Raji (cell line): ENCODE results near the gene IQCB1.

ENCODE experiments used
- POLR2A ChIP-seq: IDR thresholded peaks from 2 replicates; pipeline ENCODE4 v1.6.1; 2011; ENCODE audit warnings: low read depth, low read length, control low read depth; ENCODE audit not compliant: insufficient read depth

IQCB1 gene

DNA sequence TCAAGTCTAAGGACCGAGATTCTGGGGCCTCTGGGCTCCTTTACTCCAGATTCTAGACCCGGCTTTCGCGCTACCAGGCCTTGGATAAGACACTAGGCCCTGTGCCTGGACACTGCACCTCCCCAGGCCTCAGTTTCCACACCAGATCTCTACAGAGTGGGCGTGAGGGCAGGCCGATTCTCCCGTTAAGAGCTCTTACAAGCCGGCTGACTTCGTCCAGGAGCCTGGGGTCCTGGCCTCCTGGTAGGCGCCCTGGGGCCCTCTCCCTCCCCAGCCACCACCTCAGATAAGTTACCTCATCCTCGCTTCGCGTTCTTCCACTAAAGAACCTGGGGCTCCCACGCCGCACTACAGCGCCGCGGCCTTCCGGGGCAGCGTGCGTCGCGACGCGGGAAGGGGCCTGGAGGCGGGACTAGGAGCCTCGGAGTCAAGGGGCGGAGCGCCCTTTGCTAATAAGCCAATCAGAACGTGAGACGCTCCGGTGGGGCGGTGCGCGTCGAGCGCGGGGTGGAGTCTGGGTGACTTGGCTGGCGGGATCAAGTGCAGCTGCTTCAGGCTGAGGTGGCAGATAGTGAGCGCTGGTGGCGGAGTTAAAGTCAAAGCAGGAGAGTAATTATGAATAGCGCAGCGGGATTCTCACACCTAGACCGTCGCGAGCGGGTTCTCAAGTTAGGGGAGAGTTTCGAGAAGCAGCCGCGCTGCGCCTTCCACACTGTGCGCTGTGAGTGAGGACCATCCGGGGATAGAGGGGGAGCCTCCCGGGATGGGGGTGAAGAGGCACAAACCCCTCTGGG, at the start of gene IQCB1, which contains the start of gene EAF2:
TSS of gene IQCB1 (minus strand) at position 390 of the 794 bp plus-strand sequence. CDS start 6,100 bp downstream, outside the sequence.
TSS of gene EAF2 (plus strand) at position 539 of the 794 bp plus-strand sequence. CDS start at position 616, 77 bp downstream.
- peak; percentile 99 for TF ChIP-seq POLR2A

DNA sequence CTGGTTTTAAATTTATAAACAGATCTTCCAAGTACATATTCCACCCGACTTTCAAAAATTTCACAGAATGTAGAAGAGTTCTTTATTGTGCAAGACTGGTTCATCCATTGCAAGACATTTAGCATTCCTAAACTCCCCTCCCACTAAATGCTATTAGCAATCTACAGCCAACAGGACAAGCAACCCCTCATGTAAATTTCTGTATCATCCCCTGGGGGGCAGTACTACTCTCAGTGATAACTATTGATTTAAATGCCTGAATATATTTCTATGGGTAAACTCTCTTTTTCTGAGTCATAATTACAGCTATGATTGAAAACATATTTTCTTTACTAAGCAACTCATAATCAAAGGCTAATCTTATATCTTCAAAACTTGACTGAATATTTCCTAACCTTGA, 48.6 kb upstream of the IQCB1 start:
- no peak for TF ChIP-seq POLR2A

GRCh38 chr3:121878411-121878810, 43.6 kb upstream of the IQCB1 start:
- no peak for TF ChIP-seq POLR2A

DNA sequence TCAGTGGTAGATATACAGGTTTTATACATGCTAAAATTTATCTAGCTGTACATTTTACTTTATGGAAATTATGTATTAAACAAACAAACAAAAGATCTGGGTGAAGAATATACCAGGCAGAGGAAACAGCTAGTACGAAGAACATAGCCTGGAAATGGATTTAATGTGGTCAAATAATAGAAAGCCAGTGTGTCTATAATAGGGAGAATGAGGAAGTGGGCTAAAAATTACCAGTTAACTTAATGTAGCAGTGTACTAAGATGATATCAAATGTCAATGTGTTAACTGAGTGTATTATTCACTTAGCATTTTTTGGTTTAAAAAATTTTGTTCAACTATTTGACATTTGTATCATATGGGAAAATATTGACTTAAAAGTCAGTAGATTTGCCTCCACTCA, 36.6 kb upstream of the IQCB1 start:
- no peak for TF ChIP-seq POLR2A

DNA sequence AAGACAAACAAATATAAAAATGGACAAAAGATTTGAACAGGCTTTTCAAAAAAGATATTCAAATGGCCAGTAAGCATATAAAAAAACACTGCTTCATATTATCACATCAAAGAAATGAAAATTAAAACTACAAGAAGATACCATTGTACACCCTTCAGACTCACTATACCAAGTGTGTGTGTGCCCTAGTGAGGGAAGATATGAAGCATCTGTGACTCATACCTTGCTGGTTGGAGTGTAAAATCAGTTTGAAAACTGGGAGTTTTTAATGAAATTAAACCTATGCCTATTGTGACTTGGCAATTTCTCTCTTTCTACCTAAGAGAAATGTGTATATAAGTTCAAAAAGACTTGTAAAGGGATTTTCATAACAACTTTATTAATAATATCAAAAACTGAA, 35.9 kb upstream of the IQCB1 start:
- no peak for TF ChIP-seq POLR2A

DNA sequence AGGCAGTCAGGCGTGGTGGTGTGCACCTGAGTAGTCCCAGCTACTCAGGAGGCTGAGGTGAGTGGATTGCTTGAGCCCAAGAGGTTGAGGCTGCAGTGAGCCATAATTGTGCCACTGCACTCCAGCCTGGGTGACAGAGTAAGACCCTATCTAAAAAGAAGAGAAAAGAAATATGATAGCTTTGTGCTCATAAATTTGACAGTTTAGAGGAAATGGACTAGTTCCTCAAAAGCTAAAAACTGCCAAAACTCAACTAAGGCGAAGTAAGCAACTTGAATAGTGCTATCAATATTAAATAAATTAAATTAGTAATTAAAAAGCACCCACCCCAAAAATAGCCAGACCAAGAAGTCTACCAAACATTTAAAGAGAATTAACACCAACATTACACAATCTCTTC, 34.9 kb upstream of the IQCB1 start:
- TF ChIP-seq POLR2A, result no peak

- TF ChIP-seq POLR2A, result no peak
These were observed 28.9 kb upstream of the IQCB1 start for GRCh38 chr3:121863801-121864200.

GRCh38 chr3:121855555-121855954, 20.7 kb upstream of the IQCB1 start:
- TF ChIP-seq POLR2A, result no peak

GRCh38 chr3:121852256-121852655, 17.4 kb upstream of the IQCB1 start:
- TF ChIP-seq POLR2A, result no peak

- no peak for TF ChIP-seq POLR2A
These were observed 10.0 kb upstream of the IQCB1 start for GRCh38 chr3:121844892-121845291.

DNA sequence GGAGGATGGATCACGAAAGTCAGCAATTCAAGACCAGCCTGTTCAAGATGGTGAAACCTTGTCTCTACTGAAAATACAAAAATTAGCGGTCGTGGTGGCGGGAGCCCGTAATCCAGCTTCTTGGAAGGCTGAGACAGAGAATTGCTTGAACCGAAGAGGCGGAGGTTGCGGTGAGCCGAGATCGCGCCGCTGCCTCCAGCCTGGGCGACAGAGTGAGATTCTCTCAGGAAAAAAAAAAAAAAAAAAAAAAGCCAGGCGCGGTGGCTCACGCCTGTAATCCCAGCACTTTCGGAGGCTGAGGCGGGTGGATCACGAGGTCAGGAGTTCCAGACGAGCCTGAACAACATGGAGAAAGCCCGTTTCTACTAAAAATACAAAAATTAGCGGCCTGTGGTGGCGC, 5.1 kb upstream of the IQCB1 start:
- no peak for TF ChIP-seq POLR2A

GRCh38 chr3:121836481-121836880, 1.6 kb upstream of the IQCB1 start:
- no peak for TF ChIP-seq POLR2A

DNA sequence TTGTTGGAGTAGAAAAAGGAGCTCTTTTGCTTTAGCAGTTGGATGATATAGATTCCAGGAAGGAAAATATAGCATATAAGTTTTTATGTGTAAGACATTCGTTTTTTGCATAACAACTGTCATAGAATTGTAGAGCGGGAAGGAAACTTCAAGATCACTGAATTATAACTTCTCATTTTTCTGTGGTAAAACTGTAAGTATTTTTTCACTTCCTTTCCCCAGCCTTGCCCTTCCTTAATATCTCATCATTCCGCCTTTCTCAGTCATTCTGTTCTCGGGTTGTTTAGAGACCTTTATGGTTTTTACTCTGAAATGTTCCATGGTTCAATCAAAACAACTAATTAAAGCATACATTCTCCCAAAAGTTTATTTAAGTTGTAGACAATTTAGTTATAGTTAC, 1.2 kb upstream of the IQCB1 start:
- no peak for TF ChIP-seq POLR2A

DNA sequence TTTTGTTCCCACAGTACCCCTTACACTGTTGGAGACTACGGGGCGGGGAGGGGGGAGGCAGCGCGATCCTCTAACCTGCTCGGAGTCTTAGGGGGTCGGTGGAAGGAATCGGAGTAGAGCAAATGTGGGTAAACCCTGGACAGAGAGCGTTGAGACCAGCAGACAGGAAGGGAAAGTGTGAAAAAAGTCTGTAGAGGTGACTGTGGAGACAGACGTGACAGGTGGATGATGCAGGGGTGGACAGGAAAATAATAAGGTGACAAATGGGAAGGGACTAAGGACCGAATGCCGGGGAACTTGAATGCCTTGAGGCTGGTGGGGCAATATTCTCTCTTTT, 573 bp upstream of the IQCB1 start:
- no peak for TF ChIP-seq POLR2A

- no peak for TF ChIP-seq POLR2A
These were observed 646 bp downstream of the IQCB1 start for GRCh38 chr3:121834157-121834670.

DNA sequence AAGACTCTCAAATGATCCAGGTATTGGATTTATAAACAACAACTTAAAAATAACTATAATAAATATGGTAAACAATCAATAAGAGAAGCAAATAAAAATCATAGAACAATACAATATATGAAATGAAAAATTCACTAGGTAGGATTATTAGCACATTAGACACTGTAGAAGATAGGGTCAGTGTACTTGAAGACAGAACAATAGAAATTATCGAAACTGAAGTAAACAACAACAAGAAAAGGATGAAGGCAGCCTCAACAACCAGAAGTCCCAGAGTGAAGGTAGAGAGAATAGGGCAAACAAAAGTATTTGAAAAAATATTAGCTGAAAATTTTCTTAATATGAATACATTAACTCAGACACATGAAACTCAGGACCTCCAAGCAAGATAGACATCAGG, 11.9 kb downstream of the IQCB1 start:
- no peak for TF ChIP-seq POLR2A
